Central memory CD4-positive, alpha-beta T cell (primary cell): Measurements from ENCODE around the gene PTPRM.
"Not testable (repeated sequence)": the region's sequence is repeated elsewhere in the genome, so short reads cannot be mapped to it uniquely, and the experiment has no call there.

Source experiments
- DNase-seq: peaks from one replicate; pipeline ENCODE4 v3.0.0; 2022

Gene PTPRM

DNA sequence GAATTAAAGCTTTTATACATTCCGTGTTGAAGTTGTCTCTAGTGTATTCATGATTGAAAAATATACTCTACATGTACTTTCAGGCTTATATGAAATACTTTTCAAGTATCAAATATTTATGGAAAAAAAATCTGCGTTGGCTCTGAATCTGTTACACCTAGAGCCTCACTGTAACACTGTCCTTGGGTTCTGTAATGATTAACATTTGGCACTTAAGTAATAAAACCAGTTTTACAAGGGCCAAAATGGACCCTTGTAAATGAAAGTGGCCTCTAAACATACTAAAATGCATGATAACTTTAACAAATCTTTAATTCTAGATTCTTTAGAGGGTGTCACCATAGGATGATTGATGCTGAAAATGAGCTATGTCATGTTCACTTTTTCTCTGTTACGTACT is 162.8 kb downstream of the PTPRM start:
- no peak for DNase-seq

DNA sequence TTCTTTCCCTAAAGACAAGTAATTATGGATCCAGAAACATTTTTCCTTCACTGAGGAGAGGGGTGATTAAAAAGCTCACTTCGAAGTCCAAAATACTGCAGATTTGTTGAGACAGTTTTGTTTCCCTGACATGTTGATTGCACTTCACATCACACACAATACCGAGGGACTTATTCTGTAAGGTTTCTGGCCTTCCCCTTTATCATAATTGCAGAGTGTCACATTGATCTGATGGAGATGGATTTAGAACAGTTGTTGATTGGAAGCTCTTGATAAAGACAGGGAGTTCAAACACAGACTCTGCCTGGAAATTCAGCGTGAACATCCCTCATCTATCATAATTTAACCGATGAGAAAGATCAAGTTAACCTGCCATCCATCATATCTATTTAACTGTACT is 163.6 kb downstream of the PTPRM start:
- no peak for DNase-seq

DNA sequence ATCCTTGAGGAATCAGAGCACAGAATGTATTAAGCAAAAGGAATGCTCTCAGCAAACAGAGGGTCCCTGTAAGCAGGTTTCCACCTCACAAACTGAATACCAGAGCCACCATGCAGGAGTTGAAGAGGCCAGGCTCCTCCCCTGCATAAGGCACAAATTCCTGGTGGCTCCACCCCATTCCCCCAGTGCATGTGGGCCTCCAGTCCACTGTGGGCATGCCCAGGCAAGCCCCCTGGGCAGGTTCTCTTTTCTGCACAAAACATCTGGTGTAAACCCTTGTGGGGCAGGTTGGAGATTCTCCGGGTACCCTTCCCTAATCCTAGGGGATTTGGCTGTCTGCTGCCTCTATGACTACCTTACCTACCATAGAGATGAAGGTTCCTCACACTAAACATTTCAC is 166.5 kb downstream of the PTPRM start:
- DNase-seq = no peak

DNA sequence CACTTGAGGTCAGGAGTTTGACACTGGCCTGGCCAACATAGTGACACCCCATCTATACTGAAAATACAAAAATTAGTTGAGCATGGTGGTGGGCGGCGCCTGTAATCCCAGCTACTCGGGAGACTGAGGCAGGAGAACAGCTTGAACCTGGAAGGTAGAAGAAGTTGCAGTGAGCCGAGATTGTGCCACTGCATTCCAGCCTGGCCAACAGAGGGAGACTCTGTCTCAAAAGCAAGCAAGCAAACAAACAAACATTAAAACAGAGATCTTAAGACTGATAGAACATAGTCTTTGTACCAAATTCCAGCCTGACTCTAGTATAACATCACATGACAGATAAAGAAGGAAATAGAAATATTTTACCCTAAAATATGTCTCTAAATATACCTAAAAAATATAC is 168.1 kb downstream of the PTPRM start:
- no peak for DNase-seq

DNA sequence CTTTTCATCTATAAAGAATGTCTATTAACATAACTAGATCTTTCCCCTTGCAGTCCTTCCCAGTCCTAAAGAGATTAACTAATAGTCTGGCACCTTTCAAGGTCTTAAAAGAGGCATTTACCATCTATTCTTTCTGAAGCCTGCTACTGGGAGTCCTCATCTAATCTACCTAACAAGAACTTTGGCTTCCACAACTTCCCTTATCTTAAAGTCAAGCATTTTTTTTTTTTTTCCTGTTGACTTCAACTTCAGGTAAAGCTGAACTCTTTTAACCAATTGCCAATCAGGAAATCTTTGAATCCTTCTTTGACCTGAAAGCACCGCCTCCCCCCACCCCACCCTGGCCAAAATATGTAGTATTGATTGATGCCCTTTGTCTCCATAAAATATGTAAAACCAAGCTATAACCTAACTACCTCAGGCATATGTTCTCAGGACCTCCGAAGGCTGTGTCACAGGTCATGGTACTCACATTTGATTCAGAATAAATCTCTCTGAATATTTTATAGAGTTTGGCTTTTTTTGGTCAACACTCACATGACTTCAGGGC is 168.6 kb downstream of the PTPRM start:
- DNase-seq = no peak

DNA sequence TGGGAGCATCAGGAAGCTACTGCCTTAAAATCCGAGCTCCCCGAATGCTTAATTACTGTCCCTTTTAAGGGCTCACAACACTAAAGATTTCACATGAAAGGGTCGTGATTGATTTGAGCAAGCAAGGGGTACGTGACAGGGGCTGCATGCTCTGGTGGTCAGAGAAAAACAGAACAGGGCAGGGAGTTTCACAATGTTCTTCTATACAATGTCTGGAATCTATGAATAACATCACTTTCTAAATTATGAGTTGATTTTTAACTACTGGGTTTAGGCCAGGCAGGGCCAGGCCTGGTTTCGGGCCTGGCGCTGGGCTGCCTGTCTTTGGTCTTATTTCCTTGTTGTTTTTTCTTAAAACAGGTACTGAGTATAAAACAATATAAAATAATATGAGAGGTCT is 169.4 kb downstream of the PTPRM start:
- not testable (repeated sequence) for DNase-seq

DNA sequence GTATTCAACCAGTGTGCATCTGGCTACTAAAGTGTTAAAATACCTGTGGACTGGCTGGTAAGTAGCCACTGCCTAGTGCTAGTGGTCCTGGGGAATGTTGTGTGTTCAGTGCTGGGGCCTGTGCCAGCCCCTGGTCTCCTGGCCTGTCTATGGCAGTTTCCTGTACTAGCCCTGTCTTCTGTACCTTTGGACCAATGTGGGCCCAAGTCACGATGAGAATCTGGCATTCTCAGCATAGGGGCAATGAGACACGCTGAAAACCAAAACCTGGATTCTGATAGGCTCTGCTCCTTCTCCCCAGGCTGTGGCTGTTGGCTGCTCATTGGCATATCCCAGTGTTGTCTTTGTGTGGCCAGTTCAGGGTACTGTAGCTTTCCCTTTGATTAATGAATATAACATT is 170.4 kb downstream of the PTPRM start:
- DNase-seq = no peak

DNA sequence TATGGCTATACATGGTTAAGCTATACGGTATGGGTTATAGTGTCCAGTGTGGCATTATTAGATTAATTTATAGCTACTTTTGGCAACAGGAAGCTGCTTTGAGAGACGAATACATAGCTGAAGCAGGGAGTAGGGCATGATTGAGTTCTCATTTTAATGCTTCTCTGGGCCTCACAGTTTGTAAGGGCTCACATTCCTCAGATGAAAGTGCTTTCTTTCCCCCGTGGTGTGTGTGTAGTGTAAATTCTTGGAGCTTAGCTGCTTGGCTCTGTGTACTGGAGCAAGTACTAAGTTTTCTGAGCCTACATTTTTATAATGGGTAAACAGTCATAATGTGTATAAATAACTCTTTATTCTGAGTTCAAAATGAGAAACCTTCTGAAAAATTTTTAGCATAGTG is 173.7 kb downstream of the PTPRM start:
- no peak for DNase-seq

DNA sequence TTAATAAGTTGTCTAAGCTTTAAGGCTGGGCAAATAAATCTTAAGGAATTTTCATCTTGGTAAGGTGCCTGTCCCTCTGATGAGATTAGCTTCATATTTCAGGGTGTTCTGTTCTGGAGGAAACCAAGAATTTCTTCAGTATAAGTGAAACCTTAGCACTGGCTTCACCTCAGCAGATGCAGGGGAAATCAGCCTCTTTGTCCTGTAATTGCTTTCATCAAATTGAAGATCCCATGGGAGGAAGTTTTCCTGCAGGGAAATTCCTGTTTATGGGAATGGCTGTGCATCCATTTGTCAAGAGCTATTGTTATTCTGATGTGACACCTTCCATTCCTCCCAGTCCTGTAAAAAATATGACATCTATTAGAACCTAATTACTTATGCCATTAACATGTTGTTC is 174.5 kb downstream of the PTPRM start:
- no peak for DNase-seq

DNA sequence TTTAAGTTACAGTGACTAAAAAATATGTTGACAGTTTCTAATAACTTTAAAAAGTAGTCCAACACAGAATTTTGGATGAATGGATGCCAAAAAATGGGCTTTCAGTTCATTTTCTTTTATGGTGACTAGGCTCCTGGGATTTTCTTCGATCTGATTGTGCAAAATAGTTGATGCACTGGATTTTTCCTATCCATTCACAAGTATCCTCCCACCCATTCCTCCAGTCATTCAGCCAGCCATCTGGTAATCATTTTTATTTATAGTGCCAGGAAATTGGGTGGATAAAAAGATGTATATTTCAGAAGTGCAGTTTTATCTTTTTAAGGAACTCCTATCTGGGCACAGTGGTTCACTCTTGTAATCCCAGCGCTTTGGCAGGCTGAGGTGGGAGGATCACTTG is 175.1 kb downstream of the PTPRM start:
- DNase-seq = no peak

DNA sequence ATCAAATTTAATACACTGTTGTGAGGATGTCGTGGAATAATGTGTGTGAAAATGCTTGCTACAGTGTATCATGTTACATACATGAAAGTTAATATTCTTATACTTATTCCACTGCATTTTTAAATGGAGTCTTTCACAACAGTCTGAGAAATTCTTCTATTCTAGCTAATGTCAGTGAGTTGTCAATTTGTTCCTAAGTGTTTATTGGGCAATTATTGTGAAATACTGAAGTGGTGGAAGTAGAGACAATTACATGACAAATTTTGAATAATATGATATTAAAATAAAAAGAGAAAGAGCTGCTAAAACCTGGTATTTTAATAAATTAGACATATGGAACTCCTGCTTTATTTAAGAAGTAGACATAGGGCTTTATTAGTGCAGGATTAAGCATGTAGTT is 176.1 kb downstream of the PTPRM start:
- DNase-seq = no peak

DNA sequence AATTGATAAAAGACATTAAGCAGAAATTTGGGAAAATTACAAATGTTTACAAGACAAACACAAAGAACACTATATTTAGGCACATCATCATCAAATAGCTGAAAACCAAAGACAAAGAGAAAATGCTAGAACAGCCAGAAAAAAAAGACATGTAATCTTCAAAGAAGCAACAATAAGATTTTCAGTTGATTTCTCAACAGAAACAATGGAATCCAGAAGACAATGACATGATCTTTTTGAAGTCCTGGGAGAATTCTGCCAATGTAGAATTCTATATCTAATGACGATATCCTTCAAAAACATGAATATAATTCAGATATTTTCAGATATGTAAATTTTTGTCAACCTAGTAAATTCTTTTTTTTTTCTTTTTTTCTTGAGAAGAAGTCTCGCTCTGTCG is 179.0 kb downstream of the PTPRM start:
- DNase-seq = no peak

DNA sequence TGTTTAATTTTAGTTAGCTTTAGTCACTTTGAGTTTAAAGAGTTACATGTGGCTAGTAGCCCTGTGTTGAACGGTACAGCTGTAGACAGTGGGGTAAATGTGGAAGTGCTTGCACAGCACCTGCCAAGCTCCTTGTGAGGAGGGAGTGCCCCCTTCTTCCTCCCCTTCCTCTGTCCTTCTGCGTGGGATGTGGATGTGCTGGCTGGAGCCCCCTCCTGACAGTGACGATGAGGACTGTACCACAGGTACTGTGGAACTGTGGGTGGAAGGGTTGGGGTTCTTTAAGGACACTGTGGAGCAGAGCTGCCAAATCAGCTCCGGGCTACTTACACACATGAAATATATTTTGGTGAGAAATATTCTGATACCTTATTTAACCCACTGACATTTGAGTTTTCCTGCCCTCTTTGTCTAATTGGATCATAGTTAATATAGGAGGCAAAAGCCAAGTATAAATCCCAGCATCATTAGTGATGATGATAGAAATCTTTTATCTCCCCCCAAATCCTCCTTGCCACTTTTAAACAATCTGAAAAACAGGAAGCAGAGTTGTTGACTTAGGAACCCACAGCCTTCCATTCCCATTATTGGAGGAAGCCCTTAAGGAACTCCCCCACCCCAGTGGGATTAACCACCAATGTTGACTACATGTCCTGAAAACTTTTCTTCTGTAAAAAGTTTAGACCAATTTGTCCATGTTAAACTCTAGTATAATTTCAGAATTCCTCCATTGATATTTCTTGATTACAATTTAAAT is 181.3 kb downstream of the PTPRM start:
- DNase-seq = no peak

DNA sequence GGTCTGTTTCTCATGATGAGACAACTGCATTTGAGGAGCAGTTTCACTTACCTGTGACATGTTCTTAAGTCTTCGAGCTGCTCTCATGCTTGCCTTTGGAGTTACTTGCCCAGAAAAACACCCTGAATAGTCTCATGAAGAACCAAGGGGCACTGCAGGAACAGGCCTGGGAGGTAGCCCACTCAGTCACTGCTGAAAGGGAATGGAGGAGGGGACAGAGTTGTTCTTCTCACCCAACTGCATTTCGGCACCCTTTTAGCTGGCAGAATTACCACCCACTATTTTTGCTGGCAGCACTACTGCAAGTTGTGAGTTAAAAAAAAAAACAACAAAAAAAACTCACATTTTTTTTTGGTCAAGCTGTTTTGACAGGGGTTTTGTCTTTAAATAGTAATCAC is 181.9 kb downstream of the PTPRM start:
- DNase-seq = no peak

DNA sequence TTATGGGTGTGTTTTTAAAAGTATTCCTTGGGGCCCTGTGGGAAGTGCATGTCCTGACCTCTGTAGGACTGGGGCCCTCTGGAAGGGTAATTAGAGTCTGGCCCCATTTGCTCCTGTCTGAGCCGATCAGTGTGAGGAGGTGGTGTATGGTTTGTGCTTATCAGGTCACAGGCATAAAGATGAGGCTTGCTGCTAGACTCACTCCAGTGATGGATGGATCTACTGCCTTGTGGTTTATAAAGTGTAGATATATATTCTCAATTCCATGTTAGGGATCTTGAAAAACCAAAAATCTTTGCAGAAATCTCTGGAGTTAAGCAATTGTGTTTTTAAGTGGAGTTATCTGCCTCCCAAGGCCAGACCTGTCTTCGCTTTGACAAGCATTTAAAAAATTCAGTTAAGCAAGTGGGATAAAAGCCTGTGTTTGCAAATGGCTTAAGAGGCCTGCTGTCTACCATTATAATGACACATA is 182.4 kb downstream of the PTPRM start:
- DNase-seq = no peak

DNA sequence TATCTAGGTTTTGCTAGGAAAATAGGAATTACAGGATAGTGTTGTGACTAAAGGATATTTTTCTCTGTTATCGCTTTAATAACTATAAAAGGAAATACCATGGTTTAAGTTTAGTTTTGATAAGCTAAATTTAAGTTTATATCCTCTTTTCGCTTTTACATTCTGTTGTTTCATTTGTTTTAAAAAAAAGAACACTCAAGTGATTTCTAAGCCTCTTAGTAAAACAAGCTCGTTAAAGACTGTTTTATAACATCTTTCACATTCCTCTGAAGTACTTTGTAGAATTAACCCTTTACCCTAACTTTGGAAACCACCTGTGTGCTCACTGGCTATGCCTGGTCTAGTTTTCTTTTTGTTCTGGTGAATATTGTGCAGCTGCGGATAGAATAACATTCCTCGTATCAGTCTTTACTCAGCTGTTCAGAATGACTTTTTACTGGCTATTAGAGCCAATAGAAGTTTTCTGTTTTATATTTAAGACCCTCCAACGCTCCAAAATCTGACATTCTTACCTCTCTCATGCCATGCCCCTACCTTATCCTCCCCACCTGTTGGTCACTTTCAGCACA is 183.1 kb downstream of the PTPRM start:
- DNase-seq = no peak

DNA sequence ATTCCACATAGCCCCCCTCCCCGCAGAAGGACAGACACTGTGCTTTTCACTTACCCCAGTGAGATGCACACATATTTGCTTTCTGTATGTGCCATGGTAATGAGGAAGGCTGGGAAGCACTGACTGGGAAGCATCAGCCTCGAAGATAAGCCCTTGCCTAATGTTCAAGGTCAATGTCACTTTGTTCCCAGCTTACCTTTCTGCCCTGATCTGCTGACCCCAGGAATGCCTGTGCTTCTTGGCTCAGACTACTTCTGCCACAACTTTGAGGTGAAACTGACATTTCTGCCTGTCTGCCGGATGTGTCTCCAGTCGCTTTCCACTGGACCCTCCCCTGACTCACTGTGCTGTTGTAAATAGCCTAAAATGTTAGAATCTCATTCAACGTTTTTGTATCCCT is 183.8 kb downstream of the PTPRM start:
- DNase-seq = no peak

DNA sequence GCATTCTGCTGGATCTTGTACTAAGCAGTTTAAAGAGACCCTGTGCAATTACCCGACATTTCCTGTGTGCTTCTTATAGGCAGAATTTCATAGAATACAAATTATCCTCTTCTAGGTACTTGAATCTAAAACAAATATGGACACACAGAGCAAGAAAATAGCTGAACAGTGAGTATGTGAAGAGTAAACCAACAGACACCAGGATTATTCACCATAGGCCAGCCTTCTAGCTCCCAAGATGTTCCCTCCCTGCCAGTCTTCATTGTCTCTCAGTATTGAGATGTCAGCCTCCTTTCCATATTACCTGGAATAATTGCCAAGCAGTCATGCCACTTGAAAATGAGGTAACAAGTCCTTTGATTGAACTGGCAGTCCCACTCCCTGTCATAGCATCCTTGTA is 187.1 kb downstream of the PTPRM start:
- no peak for DNase-seq

DNA sequence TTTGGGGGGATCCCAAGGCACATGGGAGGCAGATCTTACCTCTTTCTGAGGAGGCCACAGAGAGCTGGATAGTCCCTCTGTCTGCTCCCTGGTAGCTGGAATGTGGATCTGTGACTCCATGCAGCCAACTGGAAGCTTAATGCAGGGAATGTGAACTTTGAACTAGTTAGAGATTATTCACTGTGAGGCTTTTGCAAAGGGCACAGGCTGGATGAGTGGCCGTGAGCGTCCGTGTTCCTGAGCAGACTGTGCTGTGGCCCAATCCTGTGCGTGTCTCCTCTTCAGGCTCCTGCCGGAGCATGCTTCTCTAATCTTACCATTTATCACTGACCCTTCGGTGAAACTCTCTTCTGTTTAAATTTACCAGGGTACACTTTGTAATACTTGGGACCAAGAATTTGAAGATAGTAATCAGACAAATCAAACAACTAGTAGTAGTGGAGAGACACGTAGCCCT is 187.6 kb downstream of the PTPRM start:
- DNase-seq = no peak

DNA sequence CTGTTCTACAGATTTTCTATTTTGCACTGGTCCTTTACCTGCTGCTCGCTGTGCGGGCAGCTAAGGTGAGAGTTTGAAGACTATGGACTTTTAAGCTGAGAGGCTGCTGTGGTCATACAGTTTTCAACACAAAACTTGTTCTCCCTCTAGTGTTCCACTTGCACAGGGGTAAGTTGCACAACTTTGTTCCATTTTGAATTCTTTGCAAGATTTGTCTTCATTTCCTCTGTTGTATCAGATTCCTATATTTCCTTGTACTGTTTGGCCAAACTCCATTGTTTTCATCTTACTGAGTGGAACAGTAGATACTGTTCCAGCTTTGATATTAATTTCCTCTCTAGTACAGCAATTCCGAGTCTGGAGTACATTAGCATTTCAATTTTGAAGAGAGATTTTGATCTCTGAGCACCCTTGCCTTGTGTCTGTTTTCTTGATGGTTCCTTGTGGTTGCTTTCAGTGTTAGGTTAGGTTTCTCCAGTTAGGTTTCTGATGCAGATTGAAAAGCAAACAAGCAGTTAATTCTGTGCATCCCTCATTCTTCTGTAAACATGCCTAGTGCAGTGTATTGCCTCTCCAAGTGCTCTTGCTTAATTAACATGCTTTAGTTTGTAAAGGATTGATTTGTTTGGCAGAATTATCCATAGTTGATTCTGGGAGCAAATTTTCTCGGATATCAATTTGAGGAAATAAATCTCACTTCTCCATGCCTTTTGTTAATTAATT is 188.8 kb downstream of the PTPRM start:
- DNase-seq = no peak

DNA sequence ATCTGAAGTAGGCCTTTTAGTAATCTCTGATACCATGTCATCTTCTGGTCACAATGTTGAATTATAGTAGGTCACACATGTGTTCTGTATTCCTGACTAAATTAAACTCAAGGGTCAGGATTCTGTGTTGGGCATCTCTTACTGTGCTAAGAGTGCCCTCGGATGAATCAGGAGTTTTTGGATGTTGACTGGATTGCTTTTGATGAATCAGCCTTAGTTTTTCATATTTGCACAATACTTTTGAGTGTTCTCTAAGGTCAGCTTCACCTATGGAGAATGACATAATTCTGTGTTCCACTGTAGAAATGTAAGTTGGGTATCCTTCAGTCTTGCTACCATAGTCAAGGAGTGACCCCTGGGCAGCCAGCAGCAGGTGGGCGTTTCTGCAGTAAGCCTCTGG is 190.1 kb downstream of the PTPRM start:
- DNase-seq = no peak

DNA sequence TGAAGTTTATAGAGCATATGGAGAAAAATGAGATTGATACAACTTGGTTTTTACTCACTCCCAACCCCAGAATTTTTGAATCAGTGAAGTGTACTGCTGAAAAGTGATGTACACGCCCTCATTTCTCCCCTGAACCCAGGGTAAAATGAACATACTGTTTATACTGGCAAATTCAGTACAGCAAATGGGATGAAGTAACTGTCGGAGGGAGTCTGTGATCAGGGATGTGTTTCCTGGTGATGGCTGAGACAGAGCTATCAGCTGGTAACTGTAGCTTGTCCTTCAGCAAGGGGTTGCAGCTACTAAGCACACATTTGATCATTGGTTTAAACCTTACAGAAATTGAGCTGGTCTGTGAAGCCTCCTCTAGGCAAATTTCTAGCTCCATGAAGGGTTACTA is 191.6 kb downstream of the PTPRM start:
- no peak for DNase-seq
